Stomach smooth muscle (tissue), 2 donors: ENCODE data around the gene GYS1.

Experiments
- H3K27ac ChIP-seq: one replicate; pipeline ENCODE4 v1.7.0; 2013; ENCODE audit warnings: mild to moderate bottlenecking, low read length, inconsistent platforms
- H3K27me3 ChIP-seq, 2 donors: one replicate each; pipeline ENCODE4 v1.7.0; 2013; ENCODE audit warnings: low read length in 2 of 2; ENCODE audit not compliant: insufficient read depth in 2 of 2, control insufficient read depth in 1 of 2
- H3K36me3 ChIP-seq, 2 donors: one replicate each; pipeline ENCODE4 v1.7.0; 2013; ENCODE audit warnings: low read length in 2 of 2; ENCODE audit not compliant: control insufficient read depth in 2 of 2, insufficient read depth in 2 of 2
- H3K4me1 ChIP-seq: one replicate; pipeline ENCODE4 v1.7.0; 2013; ENCODE audit warnings: low read length; ENCODE audit not compliant: control insufficient read depth, insufficient read depth
- H3K4me3 ChIP-seq, 2 donors: one replicate each; pipeline ENCODE4 v1.7.0; 2013; ENCODE audit warnings: low read length in 2 of 2
- H3K9ac ChIP-seq, 2 donors: one replicate each; pipeline ENCODE4 v1.7.0; 2013; ENCODE audit warnings: low read length in 2 of 2, mild to moderate bottlenecking in 1 of 2
- H3K9me3 ChIP-seq, 2 donors: one replicate each; pipeline ENCODE4 v1.7.0; 2013; ENCODE audit warnings: low read length in 2 of 2; ENCODE audit not compliant: control insufficient read depth in 2 of 2
- donor health status: healthy.
- donor health status: Pancreatic carcinoma.

GYS1 gene

DNA sequence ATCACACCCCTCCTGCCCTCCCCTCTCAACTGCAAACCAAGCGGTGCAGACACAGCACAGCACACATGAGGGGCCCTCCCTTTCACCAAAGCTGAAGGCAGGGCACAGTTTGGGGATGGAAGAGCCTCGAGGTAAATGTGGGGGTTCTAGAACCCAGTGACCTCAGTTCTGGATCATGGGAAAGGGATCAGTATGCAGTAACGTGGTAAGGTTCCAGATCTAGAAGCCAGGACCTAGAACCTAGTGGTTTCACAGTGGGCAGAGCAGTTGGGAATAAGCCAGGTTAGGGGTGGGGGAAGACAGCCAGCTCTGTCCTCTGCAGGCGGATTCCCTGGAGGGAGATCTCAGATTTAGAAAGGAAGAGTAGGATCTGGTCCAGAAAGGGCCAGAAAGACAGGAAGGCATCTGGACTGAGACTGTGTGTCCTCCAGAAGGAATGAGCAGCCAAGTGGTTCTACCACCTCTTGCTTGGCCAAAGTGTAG, 24.9 kb downstream of the GYS1 start:
- Histone ChIP-seq H3K4me1 (peaks cover 41% of the 10 kb centered on the region), H3K27me3 (no peaks in the 10 kb centered on the region), H3K36me3 (peaks cover 17 to 34% of the 10 kb centered on the region in 2 donors), H3K9ac (no peak overlapping the region), H3K27ac (peak overlapping the region; percentile 18), H3K4me3 (no peak overlapping the region), H3K9me3 (no peaks in the 10 kb centered on the region)

DNA sequence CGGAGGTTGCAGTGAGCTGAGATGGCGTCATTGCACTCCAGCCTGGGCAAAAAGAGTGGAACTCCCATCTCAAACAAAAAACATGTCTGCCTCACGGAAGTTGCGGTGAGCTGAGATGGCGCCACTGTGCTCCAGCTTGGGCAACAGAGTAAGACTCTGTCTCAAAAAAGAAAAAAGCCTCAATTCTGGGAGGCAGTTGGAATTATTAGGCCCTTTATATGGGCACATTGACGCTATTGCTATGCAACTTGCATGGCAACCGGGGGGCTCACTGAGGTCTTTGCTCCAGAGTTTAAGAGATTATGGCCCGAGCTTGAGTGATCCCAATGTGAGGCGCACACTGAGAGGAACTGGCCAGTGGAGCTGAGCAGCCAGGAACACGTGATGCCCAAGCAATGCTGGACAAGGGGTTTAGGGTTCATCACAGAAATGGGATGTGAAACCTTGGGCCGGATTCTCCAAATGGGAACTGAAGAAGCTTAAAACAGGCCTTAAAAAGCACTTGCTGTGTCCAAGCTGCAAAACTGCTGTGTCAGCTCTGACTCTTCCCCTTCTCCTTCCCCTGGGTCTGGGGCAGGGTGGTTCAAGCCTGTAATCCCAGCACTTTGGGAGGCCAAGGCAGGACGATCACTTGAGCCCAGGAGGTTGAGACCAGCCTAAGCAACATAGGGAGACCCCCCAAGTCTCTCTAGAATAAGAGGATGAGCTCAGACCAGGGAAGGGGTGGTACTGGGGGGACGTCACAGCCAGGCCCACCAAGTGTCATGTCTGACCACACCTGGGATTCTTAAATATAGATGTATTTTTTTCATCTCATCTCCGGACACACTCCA, 25.5 kb downstream of the GYS1 start:
- H3K36me3 ChIP-seq: peaks cover 15 to 27% of the 10 kb centered on the region in 2 donors
- H3K27me3 ChIP-seq: no peaks in the 10 kb centered on the region
- no peaks in the 10 kb centered on the region for H3K9me3 ChIP-seq
- H3K4me3 ChIP-seq: peak overlapping the region in 1 of 2 donors; percentile 35
- H3K9ac ChIP-seq: no peak overlapping the region
- H3K27ac ChIP-seq: peak overlapping the region; percentile 37
- H3K4me1 ChIP-seq: peaks cover 42% of the 10 kb centered on the region

DNA sequence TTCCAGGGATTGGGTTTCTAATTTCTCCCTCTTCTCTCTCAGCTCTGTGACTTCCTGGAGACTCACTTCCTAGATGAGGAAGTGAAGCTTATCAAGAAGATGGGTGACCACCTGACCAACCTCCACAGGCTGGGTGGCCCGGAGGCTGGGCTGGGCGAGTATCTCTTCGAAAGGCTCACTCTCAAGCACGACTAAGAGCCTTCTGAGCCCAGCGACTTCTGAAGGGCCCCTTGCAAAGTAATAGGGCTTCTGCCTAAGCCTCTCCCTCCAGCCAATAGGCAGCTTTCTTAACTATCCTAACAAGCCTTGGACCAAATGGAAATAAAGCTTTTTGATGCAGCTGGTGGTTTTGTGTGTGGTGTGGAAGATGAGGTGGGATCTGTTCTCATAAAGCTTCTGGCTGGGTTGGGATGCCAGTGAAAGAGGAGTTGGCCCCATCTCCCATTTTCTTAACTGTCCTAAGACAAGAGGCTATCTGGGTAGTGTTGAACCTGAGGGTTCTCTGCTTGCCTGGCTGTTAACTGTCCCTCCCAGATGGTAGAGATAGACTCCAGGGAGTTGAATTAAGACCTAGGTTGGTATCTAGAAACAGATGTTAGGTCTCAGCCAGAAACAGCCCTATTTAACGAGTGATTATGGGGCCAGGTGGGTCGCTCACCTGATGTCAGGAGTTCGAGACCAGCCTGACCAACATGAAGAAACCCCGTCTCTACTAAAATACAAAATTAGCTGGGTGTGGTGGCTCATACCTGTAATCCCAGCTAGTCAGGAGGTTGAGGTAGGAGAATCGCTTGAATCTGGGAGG, 26.4 kb downstream of the GYS1 start:
- H3K9ac ChIP-seq: peak overlapping the region; percentile 93 to 94
- peaks cover 15 to 27% of the 10 kb centered on the region in 2 donors for H3K36me3 ChIP-seq
- peaks cover 42% of the 10 kb centered on the region for H3K4me1 ChIP-seq
- peak overlapping the region; percentile 86 for H3K27ac ChIP-seq
- no peaks in the 10 kb centered on the region for H3K9me3 ChIP-seq
- no peaks in the 10 kb centered on the region for H3K27me3 ChIP-seq
- H3K4me3 ChIP-seq: peak overlapping the region; percentile 95 to 97

DNA sequence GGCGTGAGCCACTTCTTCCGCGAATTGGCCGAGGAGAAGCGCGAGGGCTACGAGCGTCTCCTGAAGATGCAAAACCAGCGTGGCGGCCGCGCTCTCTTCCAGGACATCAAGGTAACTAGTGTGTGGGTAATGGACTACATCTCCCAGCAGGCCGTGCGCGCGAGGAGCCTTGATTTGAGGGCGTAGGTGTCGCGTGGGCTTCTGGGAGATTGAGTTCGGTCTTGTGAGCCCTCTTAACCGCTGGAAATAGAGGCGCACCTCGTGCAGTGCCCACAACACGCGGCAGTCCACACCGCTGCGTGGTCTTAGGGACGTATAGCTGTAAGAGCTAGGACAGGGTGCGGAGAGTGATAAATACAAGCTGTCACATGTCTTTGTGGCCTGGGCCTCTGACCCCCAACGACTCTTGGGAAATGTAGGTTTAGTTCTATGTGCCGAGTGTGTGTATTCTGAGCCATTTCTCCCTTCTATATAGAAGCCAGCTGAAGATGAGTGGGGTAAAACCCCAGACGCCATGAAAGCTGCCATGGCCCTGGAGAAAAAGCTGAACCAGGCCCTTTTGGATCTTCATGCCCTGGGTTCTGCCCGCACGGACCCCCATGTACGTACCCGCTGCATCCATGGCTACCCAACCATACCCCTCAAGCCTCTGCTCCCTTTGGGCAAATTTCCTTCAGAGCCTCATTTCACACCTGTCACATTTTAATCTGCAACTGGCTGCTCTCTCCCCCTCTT, 27.1 kb downstream of the GYS1 start:
- Histone ChIP-seq H3K4me1 (peaks cover 40% of the 10 kb centered on the region), H3K9me3 (no peaks in the 10 kb centered on the region), H3K27me3 (no peaks in the 10 kb centered on the region), H3K36me3 (peaks cover 15 to 25% of the 10 kb centered on the region in 2 donors), H3K9ac (peak overlapping the region; percentile 93 to 94), H3K4me3 (peak overlapping the region; percentile 95 to 97), H3K27ac (peak overlapping the region; percentile 86)

DNA sequence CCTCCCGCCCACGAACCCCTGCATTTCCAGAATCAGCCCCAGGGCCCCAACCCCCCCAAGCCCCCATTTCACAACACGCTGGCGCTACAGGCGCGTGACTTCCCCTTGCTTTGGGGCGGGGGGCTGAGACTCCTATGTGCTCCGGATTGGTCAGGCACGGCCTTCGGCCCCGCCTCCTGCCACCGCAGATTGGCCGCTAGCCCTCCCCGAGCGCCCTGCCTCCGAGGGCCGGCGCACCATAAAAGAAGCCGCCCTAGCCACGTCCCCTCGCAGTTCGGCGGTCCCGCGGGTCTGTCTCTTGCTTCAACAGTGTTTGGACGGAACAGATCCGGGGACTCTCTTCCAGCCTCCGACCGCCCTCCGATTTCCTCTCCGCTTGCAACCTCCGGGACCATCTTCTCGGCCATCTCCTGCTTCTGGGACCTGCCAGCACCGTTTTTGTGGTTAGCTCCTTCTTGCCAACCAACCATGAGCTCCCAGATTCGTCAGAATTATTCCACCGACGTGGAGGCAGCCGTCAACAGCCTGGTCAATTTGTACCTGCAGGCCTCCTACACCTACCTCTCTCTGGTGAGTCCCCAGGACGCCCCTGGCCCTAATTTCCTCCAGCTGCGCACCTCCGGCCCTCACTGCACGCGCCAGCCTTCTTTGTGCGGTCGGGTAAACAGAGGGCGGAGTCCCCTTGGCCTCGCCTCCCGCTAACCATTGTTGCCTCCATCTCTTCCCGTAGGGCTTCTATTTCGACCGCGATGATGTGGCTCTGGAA, 27.9 kb downstream of the GYS1 start, which contains the start of gene FTL:
FTL (plus strand) TSS at position 270 of the 766 bp plus-strand sequence; CDS start at position 469, 199 bp downstream.
- peak within 1 kb of the TSS; percentile 95 to 97 for H3K4me3 ChIP-seq
- peaks cover 35% of the 10 kb centered on the region for H3K4me1 ChIP-seq
- H3K9me3 ChIP-seq: no peaks in the 10 kb centered on the region
- H3K9ac ChIP-seq: peak within 1 kb of the TSS; percentile 93 to 94
- no peaks in the 10 kb centered on the region for H3K27me3 ChIP-seq
- peaks cover 11 to 23% of the 10 kb centered on the region in 2 donors for H3K36me3 ChIP-seq
- H3K27ac ChIP-seq: peak within 1 kb of the TSS; percentile 86

DNA sequence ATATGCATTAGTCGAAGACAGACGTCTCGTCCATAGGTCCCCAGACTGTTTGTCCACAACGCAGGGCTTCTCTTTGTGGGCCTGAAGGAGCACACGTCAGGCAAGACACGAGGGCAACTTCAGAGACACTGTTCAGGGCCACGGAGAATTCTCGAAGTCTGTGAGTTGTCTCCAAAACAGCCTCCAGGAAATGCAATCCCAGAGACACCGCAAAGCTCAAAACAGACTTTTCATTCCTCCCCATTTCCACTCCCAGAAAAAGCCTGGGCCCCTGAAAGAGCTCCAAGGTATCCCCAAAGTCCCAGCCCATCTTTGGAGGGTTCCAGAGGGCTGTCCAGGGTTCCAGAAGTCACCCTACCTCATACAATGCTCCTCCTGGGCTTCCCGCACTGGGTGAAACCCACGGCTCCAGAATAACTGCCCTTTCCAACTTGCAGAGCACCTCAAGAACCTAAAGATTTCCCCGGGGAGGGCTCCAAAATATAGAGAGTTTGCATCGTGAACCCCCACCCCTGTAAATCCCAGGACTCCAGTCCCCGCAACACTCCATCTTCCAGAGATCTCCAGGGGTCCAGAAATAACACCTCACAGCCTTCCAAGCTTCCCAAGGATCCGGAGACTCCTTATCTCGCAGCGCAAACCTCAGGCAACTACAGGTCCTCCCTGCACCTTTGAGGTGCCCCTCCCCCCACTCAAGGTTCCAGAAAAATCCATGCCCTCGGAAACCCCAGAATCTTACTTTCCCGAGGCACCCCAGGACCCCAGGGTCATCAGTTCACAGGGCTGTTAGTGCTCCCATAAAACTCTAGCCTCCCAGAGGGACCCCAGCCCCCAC, 28.7 kb downstream of the GYS1 start:
- Histone ChIP-seq H3K27me3 (no peaks in the 10 kb centered on the region), H3K4me1 (peaks cover 35% of the 10 kb centered on the region), H3K9ac (peak overlapping the region; percentile 66 to 72), H3K36me3 (peaks cover 11 to 17% of the 10 kb centered on the region in 2 donors), H3K9me3 (no peaks in the 10 kb centered on the region), H3K4me3 (peak overlapping the region; percentile 52 to 67), H3K27ac (peak overlapping the region; percentile 86)

DNA sequence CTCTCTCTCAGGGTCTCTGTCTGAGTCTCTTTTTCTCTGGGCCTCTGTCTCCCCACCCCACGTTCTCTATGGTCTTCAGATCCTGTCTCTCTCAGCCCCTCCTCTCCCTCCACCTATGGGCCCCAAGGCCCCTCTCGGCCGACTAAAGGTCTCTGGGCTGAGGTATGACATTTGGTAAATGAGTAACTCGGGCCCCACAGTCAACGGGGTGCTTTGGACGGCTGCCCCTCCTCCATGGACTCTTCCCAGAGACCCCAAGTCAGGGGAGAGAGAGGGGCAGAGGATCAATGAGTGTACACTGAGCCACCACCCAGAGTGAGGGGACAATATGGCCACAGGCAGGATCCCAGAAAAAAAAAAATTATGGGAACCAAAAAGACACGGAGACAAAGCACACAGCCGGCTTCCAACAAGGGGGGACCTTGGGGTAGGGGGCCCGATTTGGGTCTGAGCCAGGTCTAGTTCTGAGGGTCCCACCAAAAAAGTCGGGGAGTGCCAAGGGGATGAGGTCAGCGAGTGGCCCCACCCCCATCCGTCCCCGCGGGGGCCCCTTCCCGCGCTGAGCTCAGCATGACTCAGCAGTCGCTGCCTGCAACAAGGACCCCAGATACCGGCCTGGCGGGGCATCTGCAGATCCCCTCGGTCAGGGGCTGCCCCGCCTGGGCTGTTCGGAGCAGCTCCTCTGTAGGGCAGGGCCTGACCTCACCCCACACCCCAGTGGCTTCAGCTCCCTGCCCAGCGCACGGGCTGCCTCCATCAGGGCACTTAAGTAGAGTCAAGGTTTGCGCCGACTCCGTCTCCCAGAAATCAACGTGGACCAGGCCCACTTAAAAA, 29.5 kb downstream of the GYS1 start:
- Histone ChIP-seq H3K9ac (peak overlapping the region; percentile 66 to 72), H3K27me3 (no peaks in the 10 kb centered on the region), H3K4me1 (peaks cover 35% of the 10 kb centered on the region), H3K4me3 (peak overlapping the region; percentile 52 to 67), H3K9me3 (no peaks in the 10 kb centered on the region), H3K27ac (peak overlapping the region; percentile 86), H3K36me3 (peaks cover 11% of the 10 kb centered on the region in 2 donors)

DNA sequence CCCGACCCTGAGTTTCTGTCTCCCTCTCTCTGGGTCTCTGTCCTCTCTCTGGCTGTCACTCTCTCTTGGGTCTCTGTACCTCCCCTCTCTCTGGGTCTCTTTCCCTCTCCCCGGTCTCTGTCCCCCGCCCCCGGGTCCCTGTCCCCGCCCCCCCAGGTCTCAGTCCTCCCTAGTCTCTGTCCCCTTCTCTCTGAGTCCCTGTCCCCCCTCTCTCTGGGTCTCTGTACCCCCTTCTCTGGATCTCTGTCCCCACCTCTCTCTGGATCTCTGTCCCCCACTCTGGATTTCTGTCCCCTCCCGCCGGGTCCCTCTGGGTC, 30.3 kb downstream of the GYS1 start:
- Histone ChIP-seq H3K9ac (peak overlapping the region in 1 of 2 donors; percentile 66), H3K9me3 (no peaks in the 10 kb centered on the region), H3K4me1 (peaks cover 35% of the 10 kb centered on the region), H3K36me3 (peaks cover 6 to 8% of the 10 kb centered on the region in 2 donors), H3K27me3 (no peaks in the 10 kb centered on the region), H3K4me3 (no peak overlapping the region), H3K27ac (peak overlapping the region; percentile 55)
